ENCODE measurements around the gene SMPD1. TPM values are rescaled to one million over a fixed set of nuclear protein-coding genes. Genes with fewer than 3 reads are reported as not detected.

The SMPD1 gene
- total and polyA plus RNA-seq, 2 donors = 9.5 to 33.8 TPM

- Histone ChIP-seq H3K27ac (ENCODE audit: low read depth) (no peak within 1 kb of the TSS), H3K4me3 (ENCODE audit: low read depth, low read length) (no peak within 1 kb of the TSS), H3K36me3 (ENCODE audit: insufficient read depth) (no peaks in the 10 kb centered on the region), H3K4me1 (ENCODE audit: insufficient read depth) (no peaks in the 10 kb centered on the region)
- DNase-seq (ENCODE audit: extremely low spot score) = no peak
- 67% methylated on average over 3 of the region's 3 CpGs for WGBS
These were observed 50.7 kb downstream of the SMPD1 start, which contains the start of gene HPX for GRCh38 chr11:6440906-6441358. Gene HPX (minus strand): TSS chr11:6440987. CDS start chr11:6440963, 24 bp downstream.

- no peak overlapping the region for H3K27ac ChIP-seq (ENCODE audit: low read depth)
- DNase-seq (ENCODE audit: extremely low spot score) = no peak
- WGBS = 89% methylated on average over 4 of the region's 4 CpGs
- no peaks in the 10 kb centered on the region for H3K36me3 ChIP-seq (ENCODE audit: insufficient read depth)
- H3K4me1 ChIP-seq (ENCODE audit: insufficient read depth) = no peaks in the 10 kb centered on the region
- no peak overlapping the region for H3K4me3 ChIP-seq (ENCODE audit: low read depth, low read length)
These were observed 52.2 kb downstream of the SMPD1 start for GRCh38 chr11:6442441-6442840.

DNA sequence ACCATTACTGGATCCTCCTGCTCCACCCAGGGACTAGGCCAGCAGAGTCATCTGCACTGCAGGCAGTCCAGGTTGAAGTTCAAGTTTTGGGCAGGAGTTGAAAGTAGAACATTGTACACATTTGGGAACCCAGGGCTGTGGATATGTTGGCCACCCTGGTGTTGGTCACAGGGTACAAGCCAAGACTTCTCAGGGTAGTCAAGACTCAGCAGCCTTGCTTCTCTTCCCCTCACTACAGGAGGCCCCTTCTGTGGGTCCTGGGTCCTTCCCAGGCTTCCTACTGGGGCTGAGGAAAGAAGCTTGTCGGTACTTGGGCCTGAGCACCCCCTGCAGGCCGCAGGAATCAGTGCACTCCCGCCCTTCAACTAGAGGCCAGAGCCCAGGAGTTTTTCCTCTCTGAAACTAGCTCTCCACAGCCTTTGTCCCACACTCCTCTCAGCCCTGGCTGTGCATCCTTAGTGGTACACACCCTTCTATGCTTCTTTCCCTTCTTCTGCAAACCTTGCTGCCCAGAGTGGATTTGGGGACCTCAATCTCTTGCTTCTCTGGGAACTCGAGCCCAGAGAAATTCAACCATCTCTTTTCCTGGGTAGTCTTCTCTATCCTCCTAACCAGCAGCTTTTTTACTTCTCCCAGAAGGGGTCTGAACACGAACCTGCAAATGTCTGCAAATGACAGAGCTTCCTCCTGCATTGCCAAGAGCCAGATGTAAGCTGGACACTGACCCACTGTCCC is 53.2 kb downstream of the SMPD1 start:
- Histone ChIP-seq H3K27ac (ENCODE audit: low read depth) (no peak overlapping the region), H3K4me1 (ENCODE audit: insufficient read depth) (no peaks in the 10 kb centered on the region), H3K36me3 (ENCODE audit: insufficient read depth) (no peaks in the 10 kb centered on the region), H3K4me3 (ENCODE audit: low read depth, low read length) (no peak overlapping the region)
- WGBS = 28% methylated on average over 5 of the region's 5 CpGs
- no peak for DNase-seq (ENCODE audit: extremely low spot score)

Other genes starting within 250 kb of the SMPD1 start
- not detected for gene OR52B2, start 220.1 kb upstream of the SMPD1 start, total RNA-seq
- gene OR52B2, start 220.1 kb upstream of the SMPD1 start, polyA plus RNA-seq = not detected
- not detected for gene OR52W1, start 191.2 kb upstream of the SMPD1 start, total RNA-seq
- gene OR52W1, start 191.2 kb upstream of the SMPD1 start, polyA plus RNA-seq = not detected
- gene C11orf42, start 184.9 kb upstream of the SMPD1 start, total RNA-seq = not detected
- gene C11orf42, start 184.9 kb upstream of the SMPD1 start, polyA plus RNA-seq = not detected
- 14.5 TPM for gene FHIP1B, start 155.8 kb upstream of the SMPD1 start, total RNA-seq
- 35.4 TPM for gene FHIP1B, start 155.8 kb upstream of the SMPD1 start, polyA plus RNA-seq
- gene CNGA4, start 151.4 kb upstream of the SMPD1 start, total RNA-seq = not detected
- gene CNGA4, start 151.4 kb upstream of the SMPD1 start, polyA plus RNA-seq = 0.28 TPM
- not detected for gene CCKBR, start 130.6 kb upstream of the SMPD1 start, total RNA-seq
- gene CCKBR, start 130.6 kb upstream of the SMPD1 start, polyA plus RNA-seq = 0.04 TPM
- 36.7 TPM for gene CAVIN3, start 70.0 kb upstream of the SMPD1 start, total RNA-seq
- gene CAVIN3, start 70.0 kb upstream of the SMPD1 start, polyA plus RNA-seq = 254 TPM
- gene APBB1, start 28.6 kb downstream of the SMPD1 start, total RNA-seq = 31.8 TPM
- gene APBB1, start 28.6 kb downstream of the SMPD1 start, polyA plus RNA-seq = 68.7 TPM
- 1.1 TPM for gene HPX, start 50.5 kb downstream of the SMPD1 start, total RNA-seq
- 3.3 TPM for gene HPX, start 50.5 kb downstream of the SMPD1 start, polyA plus RNA-seq
- 17.7 TPM for gene TRIM3, start 83.5 kb downstream of the SMPD1 start, total RNA-seq
- 29.7 TPM for gene TRIM3, start 83.5 kb downstream of the SMPD1 start, polyA plus RNA-seq
- gene ARFIP2, start 90.9 kb downstream of the SMPD1 start, total RNA-seq = 25.6 TPM
- gene ARFIP2, start 90.9 kb downstream of the SMPD1 start, polyA plus RNA-seq = 34.1 TPM
- 25.9 TPM for gene TIMM10B, start 91.0 kb downstream of the SMPD1 start, total RNA-seq
- gene TIMM10B, start 91.0 kb downstream of the SMPD1 start, polyA plus RNA-seq = 35.1 TPM
- gene DNHD1, start 106.8 kb downstream of the SMPD1 start, total RNA-seq = 13.4 TPM
- 3.7 TPM for gene DNHD1, start 106.8 kb downstream of the SMPD1 start, polyA plus RNA-seq
- 14.2 TPM for gene RRP8, start 213.1 kb downstream of the SMPD1 start, total RNA-seq
- 24.8 TPM for gene RRP8, start 213.1 kb downstream of the SMPD1 start, polyA plus RNA-seq
- gene ILK, start 213.3 kb downstream of the SMPD1 start, total RNA-seq = 216 TPM
- gene ILK, start 213.3 kb downstream of the SMPD1 start, polyA plus RNA-seq = 578 TPM
- 12.4 TPM for gene TAF10, start 221.7 kb downstream of the SMPD1 start, total RNA-seq
- 65.3 TPM for gene TAF10, start 221.7 kb downstream of the SMPD1 start, polyA plus RNA-seq
- gene TPP1, start 228.9 kb downstream of the SMPD1 start, total RNA-seq = 48.9 TPM
- gene TPP1, start 228.9 kb downstream of the SMPD1 start, polyA plus RNA-seq = 101 TPM